IPS-18c (cell line): Measurements from ENCODE around the gene F8.
A peak's percentile ranks its signal among the peaks of the same experiment; 100 is the strongest.

ENCODE experiments used
- H3K4me3 ChIP-seq: 2 replicates; pipeline ENCODE4 v1.7.0; 2013; ENCODE audit warnings: low read depth, mild to moderate bottlenecking, low read length, moderate library complexity; ENCODE audit not compliant: insufficient read depth
- H3K9me3 ChIP-seq: one replicate; pipeline ENCODE4 v1.6.1; 2013; ENCODE audit warnings: mild to moderate bottlenecking, low read length, moderate library complexity; ENCODE audit not compliant: control insufficient read depth, insufficient read depth

The F8 gene

DNA sequence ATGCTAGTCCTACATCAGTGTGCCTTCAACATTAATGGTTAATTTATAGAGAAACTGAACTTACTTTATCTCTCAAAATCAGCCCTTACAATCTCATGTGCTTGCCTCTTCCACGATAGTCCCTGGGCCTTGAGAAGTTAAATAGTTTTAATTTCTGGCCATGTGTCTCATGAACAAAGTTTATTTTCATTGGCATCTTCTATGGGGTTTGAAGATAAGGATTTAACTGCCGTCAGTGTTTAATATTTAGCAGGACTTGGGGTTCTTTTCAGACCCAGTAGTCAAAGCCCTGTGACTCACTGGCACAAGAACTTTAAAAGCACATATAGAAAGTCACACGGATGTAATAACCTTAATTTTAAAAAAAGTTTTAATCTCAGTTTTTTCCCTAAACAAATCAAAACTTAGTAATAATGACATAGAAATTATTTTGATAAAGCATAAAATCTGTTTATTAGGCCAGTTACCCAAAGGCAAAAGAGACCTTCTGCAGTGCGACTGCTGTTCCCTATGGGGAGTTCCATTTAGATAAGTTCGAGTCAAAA, 207.2 kb downstream of the F8 start:
- Histone ChIP-seq H3K9me3 (peaks cover 5% of the 10 kb centered on the region), H3K4me3 (no peak overlapping the region)

DNA sequence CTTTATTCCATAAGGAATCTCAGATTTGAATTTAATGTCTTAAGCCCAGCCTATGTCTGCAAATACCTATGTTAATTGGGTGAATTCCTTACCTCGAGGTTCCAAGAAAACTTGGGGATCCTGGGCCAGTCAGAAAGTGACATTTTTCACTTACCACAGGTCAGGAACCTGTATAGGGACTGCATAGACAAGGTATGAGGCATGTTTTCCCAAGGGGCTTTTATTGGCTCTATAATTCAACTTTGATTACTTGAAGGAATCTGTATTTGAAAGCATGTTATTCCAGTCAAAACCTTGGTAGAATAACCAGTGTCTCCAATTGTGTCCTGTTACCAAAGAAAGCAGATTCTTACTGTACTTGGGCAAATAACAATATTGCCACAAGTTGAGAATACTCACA, 208.7 kb downstream of the F8 start:
- H3K9me3 ChIP-seq = peaks cover 5% of the 10 kb centered on the region
- H3K4me3 ChIP-seq = no peak overlapping the region

DNA sequence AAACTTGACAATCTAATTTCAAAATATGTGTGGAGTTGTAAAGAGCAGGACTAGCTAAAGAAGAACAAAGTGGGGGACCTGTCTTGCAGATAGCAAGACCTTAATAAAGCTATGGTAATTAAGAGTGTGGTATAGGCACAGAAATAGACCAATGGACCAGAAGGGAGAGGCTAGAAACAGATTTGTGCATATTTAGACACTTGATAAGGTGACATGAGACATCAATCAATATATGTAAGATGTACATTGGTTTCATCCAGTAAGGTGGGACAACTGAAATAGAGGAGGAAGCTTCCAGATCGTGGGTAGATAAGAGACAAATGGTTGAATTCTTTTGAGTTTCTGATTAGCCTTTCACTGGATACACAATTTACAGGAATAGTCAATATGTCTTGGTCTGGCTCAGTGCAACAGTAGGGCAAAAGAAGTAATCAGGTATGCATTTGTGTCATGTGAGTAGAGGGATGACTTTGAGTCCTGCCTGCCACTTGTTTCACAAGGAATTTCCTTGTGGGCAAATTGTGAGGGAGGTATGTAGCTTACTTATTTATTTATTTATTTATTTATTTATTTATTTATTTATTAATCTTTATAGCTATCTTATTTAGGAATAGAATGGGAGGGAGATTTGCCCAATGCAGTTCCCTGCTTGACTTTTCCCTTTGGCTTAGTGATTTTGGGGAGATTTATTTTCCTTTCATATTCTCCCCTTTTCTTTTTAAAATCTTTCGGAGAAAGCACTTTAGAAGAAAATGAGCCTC, 210.0 kb downstream of the F8 start:
- H3K9me3 ChIP-seq = peaks cover 5% of the 10 kb centered on the region

DNA sequence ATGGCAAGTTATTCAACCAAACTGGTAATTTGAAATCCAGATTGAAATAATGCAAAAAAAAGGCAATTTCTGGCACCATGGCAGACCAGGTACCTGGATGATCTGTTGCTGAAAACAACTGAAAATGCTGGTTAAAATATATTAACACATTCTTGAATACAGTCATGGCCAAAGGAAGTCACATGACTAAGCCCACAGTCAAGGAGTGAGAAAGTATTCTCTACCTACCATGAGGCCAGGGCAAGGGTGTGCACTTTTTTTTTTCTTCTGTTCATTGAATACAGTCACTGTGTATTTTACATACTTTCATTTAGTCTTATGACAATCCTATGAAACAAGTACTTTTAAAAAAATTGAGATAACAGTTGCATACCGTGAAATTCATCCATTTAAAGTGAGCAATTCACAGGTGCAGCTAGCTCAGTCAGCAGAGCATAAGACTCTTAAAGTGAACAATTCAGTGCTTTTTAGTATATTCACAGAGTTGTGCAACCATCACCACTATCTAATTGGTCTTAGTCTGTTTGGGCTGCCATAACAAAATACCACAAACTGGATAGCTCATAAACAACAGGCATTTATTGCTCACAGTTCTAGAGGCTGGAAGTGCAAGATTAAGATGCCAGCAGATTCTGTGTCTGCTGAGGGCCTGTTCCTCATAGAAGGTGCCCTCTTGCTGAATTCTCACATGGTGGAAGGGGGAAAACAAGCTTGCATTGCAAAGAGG, 212.4 kb downstream of the F8 start:
- H3K4me3 ChIP-seq = no peak overlapping the region
- H3K9me3 ChIP-seq = peaks cover 6% of the 10 kb centered on the region

More for the DNA sequence above, 210.0 kb downstream of the F8 start:
- no peak overlapping the region for H3K4me3 ChIP-seq

DNA sequence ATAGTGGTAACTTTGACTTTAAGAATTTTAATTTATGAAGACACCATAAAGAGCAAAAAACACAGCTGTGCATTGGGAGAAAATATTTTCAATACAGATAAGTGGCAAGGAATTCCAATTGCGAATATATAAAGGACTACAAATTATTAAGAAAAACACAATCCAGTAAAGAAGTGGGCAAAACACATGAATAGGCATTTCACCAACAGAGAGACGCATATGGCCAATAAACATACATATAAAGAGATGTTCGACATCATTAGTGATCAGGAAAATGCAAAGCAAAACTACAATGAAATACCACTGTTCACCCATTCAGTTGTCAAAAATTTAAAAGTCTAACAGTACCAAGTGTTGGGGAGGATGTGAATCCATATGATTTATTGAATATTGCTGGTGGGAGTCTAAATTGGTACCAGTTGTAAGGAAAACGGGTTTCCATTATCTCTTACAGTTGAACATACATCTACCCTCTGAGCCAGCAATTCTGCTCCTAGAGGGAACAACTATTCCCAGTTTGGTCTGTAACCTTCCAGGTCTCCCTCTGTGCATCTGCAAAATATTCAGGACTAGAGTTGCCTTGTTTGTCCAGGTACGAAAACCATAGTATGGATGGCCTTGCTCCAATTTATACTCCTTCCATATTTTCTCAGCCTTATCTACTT, 215.6 kb downstream of the F8 start:
- Histone ChIP-seq H3K9me3 (peaks cover 13% of the 10 kb centered on the region), H3K4me3 (no peak overlapping the region)

DNA sequence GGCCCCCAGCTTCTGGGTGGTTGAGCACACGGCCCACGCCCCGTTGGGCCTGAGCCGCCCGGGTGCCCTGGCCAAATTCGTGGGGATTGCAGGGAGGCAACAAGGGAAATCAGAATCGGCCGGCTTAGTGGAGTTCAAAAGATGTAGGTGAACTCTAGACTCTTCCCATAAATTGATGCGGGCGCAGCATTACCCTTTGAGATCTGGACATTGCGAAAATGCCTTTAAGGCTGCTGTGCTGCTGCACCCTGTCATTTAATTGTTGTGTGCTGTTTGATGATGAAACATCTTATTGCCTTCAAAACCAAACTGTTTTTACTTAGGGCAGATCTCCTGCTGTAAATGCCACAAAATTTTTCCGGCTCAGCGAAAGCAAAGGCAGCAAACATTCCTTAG, 216.8 kb downstream of the F8 start:
- H3K4me3 ChIP-seq = peak overlapping the region; percentile 61
- peaks cover 10% of the 10 kb centered on the region for H3K9me3 ChIP-seq

DNA sequence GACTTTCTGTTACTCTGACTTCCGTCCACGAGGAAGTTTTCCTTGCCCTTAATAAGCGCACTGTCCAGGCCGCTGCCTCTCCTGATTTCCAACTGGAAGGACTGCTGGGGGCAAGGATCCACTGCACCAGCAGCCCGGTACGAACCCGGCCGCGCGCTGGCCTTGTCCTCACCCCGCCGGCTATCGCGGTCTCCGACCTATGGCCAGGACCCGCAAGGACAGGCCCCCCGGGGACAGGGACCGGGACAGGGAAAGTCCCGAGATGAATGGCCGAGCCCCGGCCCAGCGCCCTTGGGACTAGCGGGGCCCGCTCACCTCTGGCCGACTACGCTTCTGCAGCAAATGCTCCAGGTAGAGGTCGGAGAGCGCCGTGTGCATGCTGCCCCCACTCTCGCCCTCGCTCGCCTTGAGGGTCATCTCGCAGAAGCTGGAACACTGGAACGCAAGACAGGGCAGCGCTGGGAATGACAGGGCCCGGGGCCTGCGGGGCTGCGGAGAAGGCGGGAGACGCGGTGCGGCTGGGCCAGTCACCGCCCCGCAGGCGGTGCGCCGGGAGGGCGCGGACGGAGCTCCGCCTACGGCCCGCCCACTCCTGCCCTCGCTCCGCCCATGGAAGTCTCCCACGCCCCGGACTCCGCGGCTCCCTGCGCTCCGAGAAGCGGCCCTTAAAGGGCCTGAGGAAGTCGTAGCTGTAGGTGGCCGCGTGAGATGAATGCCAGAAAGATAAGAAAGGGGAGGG, 217.4 kb downstream of the F8 start, which contains the start of gene MPP1:
TSS of gene MPP1 (minus strand) at position 529 of the 739 bp plus-strand sequence. CDS start at position 417, 112 bp downstream.
- Histone ChIP-seq H3K9me3 (peaks cover 10% of the 10 kb centered on the region), H3K4me3 (peak within 1 kb of the TSS; percentile 61)

DNA sequence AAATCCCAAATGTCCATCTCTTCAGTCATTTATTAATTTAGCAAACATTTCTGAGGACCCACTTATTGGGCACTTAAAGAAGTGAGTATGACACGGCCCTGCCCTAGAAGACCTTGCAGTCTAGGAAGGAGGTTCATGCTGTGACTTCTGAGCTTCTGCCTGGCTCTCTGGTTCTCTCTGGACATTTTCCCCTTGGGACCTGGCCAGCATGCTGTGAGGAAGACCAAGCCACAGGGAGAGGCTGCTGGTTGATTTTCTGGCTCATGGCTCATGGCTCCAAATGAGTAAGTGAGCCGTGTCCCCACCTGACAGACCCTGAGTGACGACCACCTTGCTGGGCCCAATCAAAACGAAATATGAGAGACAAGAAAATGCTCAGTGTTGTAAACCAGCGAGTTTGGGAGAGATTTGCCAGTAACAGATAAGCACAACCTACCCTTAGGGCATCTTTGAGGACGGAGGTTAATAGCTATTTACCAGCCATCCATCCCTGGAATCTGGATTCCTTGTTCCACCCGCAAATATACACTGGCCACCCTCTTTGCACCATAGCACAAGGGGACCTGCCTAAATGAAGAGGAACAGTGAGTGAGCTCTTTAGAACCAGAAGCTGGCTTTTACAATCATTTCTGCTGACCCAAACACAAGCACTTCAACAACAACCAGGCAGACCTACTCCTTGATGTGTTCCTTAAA, 218.1 kb downstream of the F8 start:
- Histone ChIP-seq H3K4me3 (peak overlapping the region; percentile 61), H3K9me3 (peaks cover 10% of the 10 kb centered on the region)

DNA sequence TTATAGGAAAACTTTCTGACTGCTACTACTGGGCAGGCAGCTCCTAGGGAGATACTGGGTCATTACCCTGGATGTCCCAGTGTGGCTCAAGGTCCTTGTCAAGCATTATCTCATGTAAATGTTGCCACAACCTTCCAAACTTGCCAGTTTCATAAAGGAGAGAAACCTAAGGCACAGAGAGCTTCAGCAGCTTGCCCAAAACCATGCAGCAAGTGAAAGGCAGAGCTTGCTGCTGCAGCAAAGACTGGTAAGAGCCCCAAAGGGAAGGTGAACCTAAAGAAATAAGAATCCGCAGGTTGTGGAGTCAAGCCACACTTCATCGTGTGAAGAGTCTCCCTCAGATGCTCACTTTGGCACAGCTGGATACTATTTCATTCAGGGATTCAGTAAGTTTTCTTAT, 219.6 kb downstream of the F8 start:
- no peak overlapping the region for H3K4me3 ChIP-seq

DNA sequence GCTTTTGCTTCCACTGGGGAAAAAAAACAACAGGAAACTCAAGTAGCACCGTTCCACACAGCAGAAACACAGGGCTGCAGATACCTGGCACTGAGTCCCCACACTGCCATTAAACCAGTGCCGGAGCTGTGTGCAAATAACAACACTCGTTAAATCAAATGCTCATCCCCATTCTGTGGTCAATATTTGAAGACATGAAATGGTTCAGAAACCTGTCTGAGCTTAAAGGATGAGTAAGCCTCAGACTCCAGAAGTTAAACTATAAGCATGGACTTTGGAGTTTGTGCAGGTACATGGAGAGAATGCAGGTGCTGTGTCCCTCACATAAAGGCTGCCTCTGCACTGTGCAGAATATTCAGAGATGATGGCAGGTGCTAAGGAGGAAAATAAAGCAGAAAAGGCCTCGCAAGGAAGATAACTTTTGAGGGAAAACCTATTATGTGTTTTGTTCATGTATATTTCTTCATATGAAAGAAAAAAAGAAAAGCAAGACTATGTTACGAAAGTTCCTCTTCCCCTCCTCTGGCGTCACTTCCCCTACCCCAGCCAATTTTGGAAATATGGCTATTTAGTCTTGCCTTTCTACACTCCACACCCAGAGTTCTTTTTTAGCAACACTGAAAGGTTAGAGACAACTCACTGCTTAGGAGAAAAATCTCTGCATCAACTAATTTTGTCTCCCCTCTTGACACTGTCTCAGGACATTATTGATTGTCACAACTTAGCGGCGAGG, 221.9 kb downstream of the F8 start:
- Histone ChIP-seq H3K4me3 (no peak overlapping the region), H3K9me3 (peaks cover 9% of the 10 kb centered on the region)

More for the DNA sequence above, 219.6 kb downstream of the F8 start:
- peaks cover 10% of the 10 kb centered on the region for H3K9me3 ChIP-seq

DNA sequence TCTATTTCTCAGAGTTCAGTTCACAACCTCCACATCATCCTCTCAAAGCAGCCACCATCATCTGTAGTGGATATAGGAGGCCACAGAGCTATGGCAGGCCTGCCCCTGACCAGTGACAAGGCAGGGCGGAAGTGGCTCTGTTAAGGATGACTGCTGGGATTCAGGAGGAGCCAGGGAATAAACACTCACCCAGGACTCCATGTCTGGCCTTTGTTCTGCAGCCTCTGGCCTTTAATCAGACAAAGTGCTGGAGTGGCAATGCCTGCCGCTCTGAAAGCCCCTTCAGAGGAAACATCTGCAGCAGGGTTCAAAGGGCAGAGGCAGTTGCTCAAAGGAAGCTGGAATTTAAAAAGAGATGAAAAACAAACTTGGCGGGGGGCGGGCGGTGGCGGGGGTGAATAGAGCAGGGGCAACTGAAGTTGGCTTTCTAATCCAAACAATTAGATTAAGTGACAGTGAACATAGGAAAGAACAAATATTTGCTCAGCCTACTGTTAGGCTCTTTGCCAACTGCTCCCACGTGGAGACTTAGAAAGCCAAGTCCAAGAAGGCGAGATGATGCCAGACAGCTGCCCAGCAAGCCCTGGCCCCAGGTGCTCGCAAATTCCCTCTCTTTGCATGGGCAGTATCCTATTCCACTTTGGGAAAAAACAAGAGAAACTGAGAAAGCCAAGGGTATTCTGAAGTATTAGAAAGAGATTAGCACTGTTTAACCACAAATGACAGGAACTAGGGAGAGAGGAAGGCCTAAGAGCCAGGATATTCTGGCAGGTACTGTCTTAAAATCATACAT, 222.8 kb downstream of the F8 start:
- H3K4me3 ChIP-seq = no peak overlapping the region; the same call in 1 of the 2 replicates
- peaks cover 7% of the 10 kb centered on the region for H3K9me3 ChIP-seq

DNA sequence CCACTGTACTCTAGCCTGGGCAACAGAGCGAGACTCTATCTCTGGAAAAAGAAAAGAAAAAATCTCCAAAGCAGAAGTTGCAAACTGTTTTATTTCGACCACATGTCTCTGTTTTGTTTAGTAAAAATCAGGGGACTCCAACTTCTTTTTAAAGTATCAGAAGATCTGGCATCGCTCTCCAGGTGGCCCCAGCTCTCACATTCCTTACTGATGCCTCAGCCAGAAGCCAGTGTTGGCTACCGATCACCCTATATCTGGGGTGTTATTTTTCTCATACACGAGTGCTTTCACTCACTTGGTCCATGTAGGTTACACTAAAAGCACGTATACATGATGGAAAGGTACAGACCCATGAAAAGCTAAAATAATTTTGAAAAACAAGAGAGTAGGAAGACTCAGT, 225.5 kb downstream of the F8 start:
- H3K9me3 ChIP-seq = peaks cover 4% of the 10 kb centered on the region
- H3K4me3 ChIP-seq = no peak overlapping the region

DNA sequence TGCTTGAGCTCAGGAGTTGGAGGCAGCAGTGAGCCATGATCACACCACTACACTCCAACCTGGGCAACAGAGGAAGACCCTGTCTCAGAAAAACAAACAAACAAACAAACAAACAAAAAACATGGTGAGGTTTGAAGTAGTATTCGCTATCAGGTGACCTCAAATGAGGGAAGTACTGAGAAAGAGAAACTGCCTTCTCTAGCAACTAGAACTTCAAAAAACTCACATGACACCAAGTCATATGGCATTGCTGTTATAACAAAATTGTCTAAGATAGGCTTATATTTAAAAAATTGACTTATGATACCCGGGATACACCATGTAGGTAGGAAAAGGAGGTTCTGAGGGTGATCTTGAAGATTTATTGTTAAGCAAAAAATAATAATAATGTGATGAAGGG, 227.5 kb downstream of the F8 start:
- Histone ChIP-seq H3K9me3 (peaks cover 7% of the 10 kb centered on the region), H3K4me3 (no peak overlapping the region)

DNA sequence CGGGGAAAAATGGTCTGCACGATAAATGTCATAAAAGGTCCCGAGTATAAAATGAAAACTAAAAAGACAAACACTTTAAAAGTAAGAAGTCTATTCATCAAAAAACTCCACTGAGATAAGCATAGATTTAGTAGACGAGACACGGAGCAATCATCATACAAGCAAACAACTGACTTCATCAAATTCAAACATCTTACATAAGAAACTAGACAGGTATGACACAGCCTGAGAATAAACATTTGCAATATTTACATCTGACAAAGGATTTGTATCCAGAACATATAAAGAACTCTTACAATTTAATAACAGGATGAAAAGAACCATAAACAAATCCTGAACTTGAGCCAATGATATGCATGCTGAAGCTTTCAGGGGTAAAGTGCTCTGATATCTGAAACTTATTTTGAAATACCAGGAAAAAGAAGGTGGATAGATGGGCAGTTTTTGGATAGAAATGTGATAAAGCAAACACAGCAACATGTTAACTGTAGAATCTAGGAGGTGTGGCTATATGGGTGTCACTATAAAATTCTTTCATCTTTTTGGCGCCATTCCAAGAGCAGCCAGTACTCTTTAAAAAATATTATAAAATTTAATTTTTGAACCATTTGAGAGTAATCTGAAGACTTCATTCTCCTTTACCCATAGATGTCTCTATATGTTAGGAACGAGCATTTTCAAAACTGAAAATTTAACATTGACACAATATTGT, 229.3 kb downstream of the F8 start:
- H3K9me3 ChIP-seq = peaks cover 9% of the 10 kb centered on the region

DNA sequence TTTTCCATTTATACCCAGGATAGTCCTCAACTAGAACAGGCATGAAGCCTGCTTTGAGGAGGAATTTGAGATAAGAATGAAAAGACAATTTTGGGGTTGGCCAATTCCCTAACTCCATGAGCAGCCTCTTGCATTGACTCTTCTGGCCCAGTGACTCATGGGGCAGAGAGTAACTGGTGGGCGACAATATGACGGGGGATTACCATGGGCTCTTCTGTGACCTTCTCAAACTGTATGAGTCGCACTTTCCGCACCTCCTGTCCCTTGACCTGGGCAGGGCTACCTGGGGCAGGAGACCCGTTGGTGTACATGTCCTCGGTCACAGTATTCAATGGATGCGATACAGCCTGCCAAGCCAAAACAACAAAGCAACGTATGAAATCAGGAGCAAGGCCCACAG, 230.6 kb downstream of the F8 start:
- Histone ChIP-seq H3K9me3 (peaks cover 9% of the 10 kb centered on the region), H3K4me3 (no peak overlapping the region)

More for the DNA sequence above, 229.3 kb downstream of the F8 start:
- no peak overlapping the region for H3K4me3 ChIP-seq
